Activated CD4-positive, CD25-positive, alpha-beta regulatory T cell (primary cell): ENCODE data around the gene NFIA.

Source experiments
- DNase-seq, 4 experiments: peaks; one replicate each; lab custom pipeline; 2025; lab: John Stamatoyannopoulos, UW

The NFIA gene

DNA sequence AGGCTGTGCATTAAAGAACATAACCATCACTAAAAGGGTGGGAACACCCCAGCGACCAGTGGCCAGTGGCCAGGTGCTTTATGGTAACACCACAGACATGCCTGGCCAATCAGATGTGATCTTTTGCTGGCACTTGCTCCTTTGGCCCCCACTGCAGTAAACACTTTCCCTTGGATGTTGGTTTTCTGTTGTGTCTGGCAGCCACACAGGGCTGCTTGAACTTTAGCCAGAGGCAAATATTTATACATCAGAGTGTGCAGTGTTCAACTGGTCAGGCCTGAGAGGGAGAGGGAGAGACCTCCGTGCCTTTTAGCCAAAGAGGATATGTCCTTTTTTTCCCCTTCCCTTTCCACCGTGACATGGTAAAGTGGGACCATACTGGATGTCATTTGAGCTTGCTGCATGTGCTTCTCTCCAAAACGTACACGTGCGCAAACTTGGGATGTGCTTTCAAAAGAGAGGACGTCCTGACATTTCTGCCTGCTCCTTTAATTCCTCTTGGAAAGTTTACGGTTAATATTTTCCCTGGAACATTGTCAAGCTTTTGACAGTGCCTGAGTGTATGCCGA, 101.2 kb downstream of the NFIA start:
- DNase-seq, result no peak

DNA sequence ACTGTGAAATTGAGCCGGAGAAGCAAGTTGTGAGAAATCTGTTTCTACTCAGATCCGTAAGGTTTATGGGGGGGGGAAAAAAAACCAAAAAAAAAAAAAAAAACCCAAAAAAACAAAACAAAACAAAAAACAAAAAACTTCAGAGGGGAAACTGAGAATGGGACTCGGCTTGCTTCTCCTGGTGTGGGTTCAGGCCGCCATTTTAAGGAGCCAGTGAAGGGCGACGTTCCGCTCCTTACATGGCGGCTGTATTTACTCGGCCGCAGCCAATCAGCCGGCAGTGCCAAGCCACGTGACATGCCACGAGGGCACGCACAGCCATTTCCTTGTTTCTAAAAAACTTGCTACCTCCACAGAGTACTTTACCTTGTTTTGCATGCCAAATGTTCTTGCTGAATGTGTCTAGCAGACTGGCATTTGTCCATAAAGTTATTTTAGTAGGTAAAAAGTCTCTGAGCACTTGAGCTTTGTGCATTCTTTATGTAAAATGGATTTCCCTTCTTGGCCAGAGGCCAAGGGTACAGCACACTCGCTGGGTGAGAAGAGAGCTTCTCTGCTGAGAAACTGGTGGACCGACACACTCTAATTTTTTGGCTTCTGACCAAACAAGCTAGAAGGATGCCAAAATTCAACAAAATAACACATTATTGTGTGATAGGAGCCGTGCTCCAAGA, 101.8 kb downstream of the NFIA start:
- no peak for DNase-seq

DNA sequence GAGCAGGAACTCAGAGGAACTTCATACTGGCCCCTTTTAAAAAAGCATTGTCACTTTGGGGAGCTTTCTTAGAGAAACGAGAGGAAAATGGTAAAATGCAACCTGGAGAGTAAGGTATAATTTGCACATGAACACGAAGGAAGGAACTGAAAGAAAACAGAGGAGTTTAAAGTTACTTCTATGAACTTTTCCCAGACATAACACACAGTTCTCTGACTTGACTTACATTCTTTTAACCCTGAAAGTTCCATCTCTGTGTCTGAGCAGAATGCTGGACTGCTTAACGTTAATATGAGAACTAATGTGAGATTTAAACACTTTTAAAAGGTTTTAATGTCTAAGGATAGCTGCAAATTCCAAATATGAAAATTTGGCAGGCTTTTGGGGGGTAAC, 102.3 kb downstream of the NFIA start:
- DNase-seq, result no peak

DNA sequence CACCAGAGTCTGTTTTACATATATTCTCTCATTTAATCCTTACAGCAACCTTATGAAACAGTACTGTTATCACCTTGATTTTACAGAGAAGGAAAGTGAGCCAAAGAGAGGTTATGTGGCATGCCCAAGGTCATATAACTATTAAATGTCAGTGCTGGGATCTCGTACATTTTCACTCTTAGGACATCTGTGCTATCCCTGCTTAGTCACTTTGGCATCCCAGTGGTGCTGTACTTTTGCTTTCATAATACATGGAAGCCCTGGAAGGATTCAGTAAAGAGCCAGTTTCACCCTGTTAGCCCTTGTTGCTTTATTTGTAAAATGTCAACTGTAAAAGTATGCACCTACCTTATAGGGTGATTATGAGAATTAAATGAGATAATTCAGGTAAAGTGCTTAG, 104.4 kb downstream of the NFIA start:
- DNase-seq, result no peak

DNA sequence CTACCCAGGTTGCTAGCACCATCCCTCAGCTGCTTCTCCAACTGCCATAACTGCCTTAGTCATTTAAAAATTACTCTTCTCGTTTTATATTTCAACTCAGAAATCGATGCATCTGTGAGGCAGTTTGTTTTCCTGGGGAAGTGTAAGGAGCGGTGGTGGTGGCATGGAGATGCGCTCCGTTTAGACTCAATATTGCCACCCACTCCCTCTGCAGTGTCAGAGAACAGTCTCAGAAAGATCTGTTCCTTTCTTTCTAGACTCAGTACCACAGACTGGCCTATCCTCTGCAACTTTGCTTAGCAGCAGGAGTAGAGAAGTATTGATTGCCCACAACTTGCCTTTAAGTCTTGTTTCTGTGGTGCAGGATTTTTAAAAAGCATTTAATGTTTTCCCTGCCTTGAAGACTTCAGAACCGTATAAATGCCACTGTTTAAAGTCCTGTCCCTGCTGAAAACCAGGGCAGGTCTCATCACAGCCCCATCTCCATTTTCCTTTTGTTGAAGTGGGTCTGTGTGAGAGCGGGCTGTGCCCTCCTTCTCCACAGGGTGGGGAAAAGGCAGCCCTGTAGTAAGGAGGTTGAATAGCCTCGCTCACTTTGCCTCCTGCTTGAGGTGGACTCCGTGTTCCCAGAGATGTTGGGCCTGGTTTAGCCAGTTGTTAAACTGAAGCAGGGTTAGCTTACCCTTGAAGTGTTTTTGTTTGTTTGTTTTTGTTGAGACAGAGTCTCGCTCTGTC, 105.2 kb downstream of the NFIA start:
- DNase-seq, result no peak

DNA sequence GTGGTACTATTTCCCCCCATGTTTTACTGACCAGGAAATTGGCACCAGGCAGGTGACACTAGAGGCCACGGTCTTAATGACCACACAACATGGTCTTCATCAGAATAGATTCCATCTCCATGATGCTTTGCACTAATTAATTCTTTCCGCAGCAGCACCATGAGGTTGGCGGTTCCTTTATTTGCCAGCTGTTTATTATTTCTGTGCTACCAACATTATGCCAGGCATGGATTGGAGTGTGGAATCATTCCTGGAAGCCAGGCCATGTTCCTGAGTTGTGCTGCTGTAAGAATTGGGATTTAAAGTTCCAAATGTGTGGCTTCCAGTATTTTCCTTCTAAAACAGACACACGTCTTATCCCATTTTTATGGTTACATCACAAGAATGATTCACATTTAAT, 107.8 kb downstream of the NFIA start:
- DNase-seq, result no peak

DNA sequence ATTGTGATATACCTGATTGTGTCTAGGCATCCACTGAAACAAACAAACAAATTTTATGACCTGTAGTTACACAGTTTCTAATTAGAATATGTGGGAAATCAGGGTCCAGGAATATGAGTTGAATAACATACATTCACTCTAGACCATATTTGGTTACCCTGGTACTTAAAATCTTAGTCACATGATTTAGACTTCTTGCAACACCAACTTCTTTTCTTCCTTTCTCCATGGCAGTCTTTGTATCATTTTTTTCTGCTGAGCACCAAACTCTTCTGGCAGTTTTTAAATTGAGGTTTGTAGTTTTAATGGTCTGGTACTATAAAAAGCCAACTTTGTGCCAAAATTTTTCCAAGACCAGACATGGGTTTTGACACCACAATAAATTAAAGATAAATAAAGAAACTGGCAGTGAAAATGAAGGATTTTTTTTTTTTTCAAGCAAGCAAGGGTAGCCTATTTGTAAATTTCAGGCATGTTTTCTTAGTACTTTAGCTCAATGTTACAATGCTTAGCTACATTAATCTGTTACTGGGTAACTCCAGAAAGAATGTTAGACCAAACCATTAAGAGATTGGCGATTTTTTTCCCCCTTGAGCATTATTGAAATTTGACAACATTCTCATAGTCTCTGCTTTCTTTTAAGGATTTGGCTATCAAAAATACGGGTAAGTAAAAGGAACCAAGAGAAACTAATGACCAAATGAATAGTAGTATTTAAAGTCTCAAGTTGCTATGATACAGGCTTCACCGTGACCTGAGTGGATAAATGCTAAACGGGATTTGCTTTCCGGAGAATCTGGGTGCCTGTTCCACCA, 108.5 kb downstream of the NFIA start:
- no peak for DNase-seq

DNA sequence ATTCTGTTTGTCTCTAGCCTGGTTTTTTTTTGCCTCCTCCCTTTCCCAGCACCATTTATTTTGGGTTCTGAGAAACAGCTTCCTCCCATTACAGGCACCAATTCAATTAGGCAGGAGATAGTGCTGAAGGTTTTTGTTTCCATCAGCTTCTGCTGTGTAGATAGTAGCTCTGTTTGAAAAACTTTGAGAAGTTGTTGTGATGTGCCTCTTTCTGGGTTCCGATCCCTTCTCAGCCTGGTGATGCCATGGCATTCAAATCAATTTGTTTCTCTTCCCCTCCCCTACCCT, 109.0 kb downstream of the NFIA start:
- no peak for DNase-seq

DNA sequence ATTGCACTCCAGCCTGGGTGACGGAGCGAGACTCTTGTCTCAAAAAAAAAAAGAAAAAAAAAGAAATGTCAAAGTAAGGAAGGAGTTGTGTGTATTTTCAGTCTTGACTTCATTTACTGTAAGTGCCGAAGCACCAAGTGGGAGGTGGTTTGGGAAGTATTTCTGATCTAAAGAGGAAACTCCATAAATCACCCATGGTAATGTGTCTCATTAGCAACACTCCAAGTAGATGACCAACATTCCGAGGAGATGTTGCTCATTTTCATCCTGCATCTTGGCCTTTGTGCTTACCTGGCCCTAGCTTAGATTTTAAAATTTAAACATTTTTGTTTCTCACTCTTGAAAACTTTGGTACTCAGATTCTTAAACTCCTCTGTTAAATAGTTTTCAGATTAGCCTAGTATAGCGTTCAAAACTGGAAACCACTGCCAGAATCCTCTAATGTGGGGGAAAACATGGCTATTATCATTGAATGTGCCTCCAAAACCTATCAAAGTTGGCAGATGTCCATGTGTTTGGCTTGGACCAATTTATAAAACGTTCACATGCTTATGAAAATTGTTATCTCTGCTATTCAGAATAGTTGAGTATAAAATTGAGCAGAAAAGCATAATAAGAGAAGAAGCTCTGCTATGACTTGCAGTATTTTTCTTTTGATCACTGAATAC, 110.4 kb downstream of the NFIA start:
- no peak for DNase-seq

DNA sequence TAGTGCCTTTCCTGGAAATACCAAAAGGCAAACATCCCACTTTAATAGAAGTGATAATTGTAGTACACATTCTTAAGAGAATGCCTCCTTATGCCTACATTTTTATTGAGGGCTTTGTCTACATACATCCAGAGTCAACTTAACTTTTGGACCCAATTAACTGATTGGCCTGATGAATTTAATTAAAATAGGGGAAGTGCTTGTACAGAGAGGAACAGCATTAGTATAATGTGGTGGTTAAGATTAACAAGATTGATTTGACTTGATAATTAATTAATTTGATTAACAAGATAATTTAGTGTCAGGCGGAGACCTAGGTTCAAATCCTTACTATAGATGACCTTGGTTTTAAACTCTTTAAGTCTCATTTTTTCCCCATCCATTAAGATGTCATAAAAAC, 111.4 kb downstream of the NFIA start:
- no peak for DNase-seq

DNA sequence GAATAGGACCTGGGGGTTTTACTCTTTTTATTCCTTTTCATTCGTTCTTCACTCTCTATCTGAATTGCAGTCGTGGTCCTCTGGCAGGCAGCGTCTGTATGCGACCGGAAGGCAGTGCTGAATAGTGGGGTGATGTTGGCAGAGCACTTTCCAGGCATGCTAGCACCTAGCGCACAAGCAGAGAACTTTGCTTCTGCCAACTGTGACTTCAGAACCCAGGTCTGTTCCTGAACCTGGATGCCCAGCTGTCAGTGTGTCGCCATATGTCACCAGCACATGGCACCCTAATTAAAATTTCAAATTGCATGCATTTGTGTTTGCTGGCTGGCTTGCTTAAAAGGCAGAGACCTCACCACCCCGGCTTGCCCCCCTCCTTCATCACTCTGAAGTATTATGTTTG, 116.2 kb downstream of the NFIA start:
- no peak for DNase-seq

DNA sequence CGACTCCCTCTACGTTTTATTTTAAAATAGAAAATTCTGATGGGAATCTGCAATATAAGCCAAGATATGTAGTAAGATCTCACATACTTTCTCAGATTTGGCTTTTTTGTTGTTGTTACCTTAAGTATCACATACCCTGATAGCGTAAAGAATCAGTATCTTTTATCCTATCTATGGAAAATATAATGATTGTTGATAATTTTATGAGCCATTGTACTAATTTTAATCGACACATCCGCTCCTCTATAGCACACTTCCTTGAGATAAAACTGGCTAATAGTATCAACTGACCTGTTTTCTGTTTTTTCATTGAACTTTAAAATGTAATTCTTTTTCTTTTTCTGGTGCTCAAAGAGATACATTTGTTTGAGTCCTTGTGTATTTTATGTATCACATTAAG, 118.7 kb downstream of the NFIA start:
- no peak for DNase-seq

DNA sequence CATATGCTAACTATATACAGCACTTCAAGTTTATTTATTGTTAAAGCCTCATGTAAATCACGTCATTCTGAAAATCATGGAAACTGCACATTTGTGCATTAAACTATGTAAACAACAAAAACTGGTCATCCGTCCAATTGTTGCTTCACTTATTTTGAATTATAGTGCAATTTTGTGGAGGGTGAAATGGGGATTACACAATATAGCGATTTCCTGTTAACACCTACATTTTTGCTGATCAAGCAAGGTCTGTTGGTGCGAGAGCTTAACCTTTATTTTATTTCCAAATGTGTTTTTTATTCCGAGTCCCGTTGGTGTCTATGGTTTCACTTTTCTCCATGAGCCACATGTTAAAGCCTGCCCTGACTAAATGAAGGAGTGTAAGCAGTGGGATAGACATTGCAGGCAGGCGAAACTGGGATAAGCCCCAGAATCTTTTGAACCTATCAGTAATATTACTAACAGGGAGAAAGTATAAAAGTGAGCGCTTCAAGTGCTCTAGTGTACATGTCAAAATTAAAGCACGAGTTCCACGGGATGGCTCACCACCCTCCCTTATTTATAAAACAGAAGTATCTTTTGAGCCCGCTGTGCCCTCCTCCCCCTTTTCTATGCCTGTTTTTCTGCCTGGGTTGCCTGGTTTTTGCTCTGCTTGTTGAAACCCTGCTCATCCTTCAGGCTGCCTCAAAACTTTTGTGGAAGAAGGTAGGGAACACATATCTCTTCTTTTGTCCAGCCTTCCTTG, 120.7 kb downstream of the NFIA start:
- DNase-seq, result no peak

DNA sequence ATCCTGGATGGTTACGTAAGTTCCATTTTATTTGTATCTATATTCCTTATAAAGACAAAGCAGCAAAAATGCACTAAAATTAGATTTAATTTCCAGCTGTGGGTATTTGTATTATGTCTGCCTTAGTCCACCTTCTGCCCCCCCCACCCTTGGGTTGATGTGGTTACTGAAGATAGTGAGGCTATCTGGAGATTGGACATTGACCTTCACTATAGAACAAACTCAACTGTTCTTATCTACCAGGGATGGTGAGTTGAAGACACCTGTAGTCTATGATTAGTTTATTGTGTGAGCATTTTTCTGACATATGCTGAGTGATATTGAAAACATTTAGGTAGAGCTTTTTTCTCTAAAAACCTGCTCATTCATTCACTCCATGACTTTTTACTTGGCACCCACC, 122.2 kb downstream of the NFIA start:
- DNase-seq, result no peak

DNA sequence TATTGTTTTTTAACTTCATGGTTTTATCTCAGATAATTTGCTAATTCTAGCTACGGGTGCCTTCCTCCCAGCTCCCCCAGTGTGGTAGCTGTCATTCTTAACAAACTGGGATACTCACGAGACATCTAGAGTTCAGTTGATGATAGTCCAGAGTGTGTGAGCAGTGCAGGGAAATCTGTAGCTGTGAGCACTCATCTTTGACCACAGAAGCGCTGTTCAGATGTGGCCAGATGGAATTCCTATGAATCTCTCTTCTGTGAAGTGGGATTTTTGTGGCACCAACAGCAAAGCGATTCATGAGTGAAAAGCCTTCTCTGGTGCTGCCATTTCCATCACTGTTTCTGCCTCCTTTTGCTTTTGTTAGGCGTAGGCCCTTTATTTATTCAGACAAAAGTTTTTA, 125.1 kb downstream of the NFIA start:
- DNase-seq, result no peak

DNA sequence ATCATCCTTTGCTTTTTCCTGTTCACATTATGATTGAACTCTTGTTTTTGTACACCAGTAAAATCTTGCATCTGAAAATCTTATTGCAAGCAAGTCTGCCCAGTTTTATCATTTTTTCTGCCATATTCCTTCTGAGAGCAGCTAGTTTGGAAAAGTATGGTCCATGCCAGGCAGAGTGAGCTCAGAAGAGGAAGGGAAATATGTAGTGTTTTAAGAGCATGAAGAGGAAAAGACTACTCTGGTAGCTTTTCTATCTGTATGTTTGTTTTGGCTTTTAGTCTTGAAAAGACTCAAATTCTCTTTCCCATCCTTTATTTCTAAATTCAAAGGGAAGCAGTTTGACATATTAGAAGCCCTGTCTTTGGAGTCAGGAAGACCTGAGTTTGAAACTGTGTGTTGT, 125.8 kb downstream of the NFIA start:
- DNase-seq, result no peak

DNA sequence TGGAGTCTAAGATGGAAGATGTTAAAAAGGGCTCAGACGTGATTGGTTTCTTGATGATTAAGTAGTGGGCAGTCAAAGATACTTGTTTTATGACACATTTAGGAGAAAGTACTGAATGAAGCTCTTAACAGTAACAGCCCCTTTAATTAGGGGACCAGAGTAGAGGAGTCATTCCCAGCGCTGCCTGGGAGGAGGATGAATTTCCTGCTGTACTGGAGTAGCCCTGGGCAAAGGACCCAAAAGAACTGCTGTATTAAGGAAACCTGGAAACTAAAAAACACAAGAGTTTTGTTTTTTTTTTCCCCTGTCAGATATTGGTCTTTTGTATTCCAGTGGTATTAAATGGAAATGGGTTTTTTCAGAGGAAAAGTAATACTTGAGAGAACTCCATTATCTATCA, 126.5 kb downstream of the NFIA start:
- DNase-seq, result no peak

DNA sequence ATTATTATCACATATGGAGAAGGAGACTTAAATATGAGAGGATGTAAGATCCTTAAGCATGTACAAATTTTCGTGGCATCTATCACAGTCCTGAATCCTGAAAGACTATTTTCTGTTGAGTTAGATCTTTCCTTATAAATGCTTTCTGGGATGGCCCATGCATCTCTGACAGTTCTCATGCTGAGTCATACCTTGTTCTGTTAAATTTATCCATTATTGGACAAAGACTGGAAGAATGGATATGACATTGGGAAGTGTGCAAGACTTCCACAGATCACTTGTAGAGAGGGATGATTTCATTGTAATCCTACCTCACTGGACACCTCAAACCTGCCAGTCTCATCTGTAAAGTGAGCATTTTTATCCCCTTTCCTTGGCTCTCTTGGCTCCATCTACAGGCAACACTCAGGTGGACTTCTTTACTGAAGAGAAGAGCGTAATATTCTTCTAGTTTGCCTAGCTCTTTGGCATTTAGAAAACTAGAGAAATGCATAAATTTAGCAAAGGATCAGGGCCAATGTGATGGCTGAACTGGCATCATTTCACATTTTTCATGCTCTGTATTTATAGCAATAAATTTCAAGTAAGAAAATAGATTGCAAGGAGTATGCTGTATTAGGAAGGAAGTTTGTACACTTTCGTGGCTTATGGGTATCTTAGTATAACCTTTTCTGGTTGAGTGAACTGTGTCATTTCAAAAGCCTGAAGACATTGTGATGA, 128.2 kb downstream of the NFIA start:
- no peak for DNase-seq

DNA sequence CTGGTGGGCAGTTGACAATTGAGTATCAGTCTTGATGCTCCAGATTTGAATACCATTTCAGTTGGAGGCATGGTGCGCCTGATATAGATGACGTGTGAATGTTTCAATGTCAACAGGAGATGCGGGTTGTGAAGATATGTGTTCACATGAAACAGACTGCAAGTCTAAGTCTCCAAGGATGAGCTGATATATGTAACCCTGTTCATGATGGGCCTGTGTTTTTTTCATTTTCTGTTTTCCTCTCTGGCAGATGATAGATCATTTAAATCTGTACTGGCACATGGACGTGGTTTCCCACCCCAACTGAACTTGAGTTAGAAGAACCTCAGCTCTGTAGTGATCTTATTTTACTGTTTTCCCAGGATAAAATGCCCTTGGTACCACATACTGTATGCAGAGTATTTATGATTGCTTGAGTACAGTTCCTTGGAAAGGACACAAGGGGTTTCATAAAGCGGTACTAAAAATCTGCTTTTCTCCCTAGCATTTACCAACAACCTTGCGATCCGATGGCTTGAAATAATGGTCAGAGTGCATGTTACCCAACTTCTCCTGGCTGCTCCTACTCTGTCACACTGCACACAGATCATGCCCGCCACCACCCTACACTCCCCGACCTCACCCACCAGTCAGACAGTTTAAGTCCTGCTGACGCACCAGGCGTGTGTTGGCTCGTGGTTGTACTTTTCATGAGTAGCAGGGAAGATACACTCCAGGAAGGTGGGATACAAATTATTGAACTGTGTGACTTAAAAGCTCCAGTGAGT, 131.1 kb downstream of the NFIA start:
- DNase-seq, result no peak

DNA sequence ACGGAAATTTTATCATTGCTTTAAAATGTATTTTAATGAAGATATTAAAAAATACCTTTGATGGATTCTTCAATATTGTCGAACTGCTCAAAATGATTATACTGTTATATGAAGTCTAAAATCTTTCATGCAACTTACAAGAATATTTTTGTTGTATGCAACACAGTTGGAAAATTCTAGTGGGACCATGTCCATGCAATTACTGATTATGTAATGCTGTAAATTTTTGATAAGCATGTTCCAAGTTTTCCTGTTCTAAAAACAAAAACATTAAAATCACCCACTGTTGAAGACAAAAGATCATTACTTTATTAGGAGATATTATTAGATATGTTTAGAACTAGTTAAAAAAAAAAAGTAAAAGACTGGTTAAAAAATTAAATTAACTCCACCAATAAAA, 132.8 kb downstream of the NFIA start:
- DNase-seq, result no peak
